GM12874 (cell line): ENCODE data around the gene MOB3A.

Experiments
- TF ChIP-seq, protein P1 (sequence below): IDR thresholded peaks from 2 replicates; pipeline ENCODE4 v1.5.1; 2011; ENCODE audit warnings: low read depth, mild to moderate bottlenecking, control low read depth, low read length, moderate library complexity; ENCODE audit not compliant: insufficient read depth

MOB3A gene

DNA sequence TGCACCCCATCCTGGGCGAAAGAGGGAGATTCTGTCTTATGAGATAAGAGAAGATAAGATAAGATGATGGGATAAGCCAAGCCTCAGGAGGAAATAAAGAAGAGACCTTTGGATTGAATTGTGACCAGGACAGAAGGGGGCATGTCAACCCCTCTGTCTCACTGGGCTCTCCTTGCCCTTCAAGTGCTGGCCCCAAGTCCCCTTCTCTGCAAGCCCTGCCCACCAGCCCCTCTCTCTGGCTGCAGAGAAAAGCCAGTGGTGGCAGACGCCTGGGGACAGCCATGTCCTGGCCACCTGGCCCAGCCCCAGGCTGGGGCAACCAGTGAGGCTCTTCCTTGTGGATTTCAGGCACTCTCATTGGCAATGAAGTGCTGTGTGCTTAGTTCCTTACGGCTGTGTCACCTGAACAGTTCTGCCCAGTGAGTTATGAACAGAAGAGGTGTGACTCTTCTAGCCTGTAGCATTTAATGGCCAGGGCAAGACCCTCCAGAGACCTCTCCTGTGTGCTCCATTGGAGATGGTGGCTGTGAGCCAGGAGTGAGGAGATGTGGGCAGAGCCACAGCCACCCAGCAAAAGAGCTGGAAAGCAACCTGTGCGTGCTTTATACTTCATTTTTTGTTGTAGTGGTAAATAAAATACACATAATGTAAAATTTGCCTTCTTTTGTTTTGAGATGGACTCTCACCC is 74.5 kb downstream of the MOB3A start:
- TF ChIP-seq, protein P1, sequence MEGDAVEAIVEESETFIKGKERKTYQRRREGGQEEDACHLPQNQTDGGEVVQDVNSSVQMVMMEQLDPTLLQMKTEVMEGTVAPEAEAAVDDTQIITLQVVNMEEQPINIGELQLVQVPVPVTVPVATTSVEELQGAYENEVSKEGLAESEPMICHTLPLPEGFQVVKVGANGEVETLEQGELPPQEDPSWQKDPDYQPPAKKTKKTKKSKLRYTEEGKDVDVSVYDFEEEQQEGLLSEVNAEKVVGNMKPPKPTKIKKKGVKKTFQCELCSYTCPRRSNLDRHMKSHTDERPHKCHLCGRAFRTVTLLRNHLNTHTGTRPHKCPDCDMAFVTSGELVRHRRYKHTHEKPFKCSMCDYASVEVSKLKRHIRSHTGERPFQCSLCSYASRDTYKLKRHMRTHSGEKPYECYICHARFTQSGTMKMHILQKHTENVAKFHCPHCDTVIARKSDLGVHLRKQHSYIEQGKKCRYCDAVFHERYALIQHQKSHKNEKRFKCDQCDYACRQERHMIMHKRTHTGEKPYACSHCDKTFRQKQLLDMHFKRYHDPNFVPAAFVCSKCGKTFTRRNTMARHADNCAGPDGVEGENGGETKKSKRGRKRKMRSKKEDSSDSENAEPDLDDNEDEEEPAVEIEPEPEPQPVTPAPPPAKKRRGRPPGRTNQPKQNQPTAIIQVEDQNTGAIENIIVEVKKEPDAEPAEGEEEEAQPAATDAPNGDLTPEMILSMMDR = no peak
